22Rv1 (cell line): ENCODE data around the gene DNAJC18.

Source experiments
- ZFX ChIP-seq: fragments of 450-650 bp; IDR thresholded peaks from 2 replicates; pipeline ENCODE4 v1.6.1; 2017; ENCODE audit warnings: antibody characterized with exemption, borderline replicate concordance
- TF ChIP-seq, protein P1 (sequence below): fragments of 450-650 bp; IDR thresholded peaks from 2 replicates; pipeline ENCODE4 v1.5.1; 2017; ENCODE audit warnings: mild to moderate bottlenecking

DNA sequence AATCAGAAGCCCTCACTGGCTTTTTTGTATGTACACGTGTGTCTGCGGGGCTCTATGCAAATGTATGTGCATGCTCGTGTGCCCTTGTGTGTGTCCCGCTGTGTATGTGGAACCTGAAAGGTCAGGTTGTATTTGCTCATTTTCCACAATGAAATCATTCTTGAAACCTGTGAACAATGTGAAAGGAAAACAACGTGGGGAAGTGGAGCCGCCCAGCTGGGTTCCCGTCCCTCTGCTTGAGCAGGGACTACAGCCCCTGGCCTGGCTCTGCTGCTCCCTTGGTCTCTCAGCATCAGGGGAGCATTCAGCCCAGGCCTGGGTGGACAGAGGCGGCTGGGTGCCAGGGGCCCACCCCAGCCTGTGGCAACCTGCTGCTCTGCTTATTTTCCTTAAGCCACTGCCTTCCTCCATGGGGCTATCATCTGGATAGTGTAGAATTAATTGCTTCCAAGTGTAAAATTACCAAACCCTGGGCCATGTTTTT is 20.2 kb upstream of the DNAJC18 start:
- TF ChIP-seq, protein P1, sequence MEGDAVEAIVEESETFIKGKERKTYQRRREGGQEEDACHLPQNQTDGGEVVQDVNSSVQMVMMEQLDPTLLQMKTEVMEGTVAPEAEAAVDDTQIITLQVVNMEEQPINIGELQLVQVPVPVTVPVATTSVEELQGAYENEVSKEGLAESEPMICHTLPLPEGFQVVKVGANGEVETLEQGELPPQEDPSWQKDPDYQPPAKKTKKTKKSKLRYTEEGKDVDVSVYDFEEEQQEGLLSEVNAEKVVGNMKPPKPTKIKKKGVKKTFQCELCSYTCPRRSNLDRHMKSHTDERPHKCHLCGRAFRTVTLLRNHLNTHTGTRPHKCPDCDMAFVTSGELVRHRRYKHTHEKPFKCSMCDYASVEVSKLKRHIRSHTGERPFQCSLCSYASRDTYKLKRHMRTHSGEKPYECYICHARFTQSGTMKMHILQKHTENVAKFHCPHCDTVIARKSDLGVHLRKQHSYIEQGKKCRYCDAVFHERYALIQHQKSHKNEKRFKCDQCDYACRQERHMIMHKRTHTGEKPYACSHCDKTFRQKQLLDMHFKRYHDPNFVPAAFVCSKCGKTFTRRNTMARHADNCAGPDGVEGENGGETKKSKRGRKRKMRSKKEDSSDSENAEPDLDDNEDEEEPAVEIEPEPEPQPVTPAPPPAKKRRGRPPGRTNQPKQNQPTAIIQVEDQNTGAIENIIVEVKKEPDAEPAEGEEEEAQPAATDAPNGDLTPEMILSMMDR = no peak
- TF ChIP-seq ZFX = no peak
